HEK293 (cell line): ENCODE results near the gene OBSL1.

Experiments used
- CTCF ChIA-PET: fragments of 350-600 bp; formaldehyde crosslinking; extraction: SDS; loops from one replicate; lab custom pipeline; 2021; ENCODE audit warnings: antibody characterized with exemption; lab: Yijun Ruan, JAX
- POLR2A ChIA-PET: fragments of 300-600 bp; formaldehyde crosslinking; extraction: SDS; loops from one replicate; lab custom pipeline; 2020; ENCODE audit warnings: antibody characterized with exemption, inconsistent platforms; lab: Yijun Ruan, JAX
- H3K27ac ChIP-seq: fragments of 200-500 bp; sonication (Bioruptor generic); 2 replicates; pipeline ENCODE4 v1.5.1; 2014; ENCODE audit warnings: low read depth, low read length, control low read depth, inconsistent platforms; ENCODE audit errors: extremely low read depth
- H3K36me3 ChIP-seq, 2 experiments: fragments of 200-500 bp in 1 of 2; sonication (Bioruptor generic) in 1 of 2; 1 replicate in 1 of 2; 2 replicates in 1 of 2; pipeline ENCODE4 v1.5.1; 2014 to 2017; ENCODE audit warnings: inconsistent platforms in 2 of 2, low read length in 2 of 2; ENCODE audit not compliant: control insufficient read depth in 2 of 2, insufficient read depth in 1 of 2
- H3K4me1 ChIP-seq: fragments of 200-500 bp; sonication (Bioruptor generic); 2 replicates; pipeline ENCODE4 v1.5.1; 2014; ENCODE audit warnings: mild to moderate bottlenecking, low read length, inconsistent platforms; ENCODE audit not compliant: control insufficient read depth, insufficient read depth
- H3K4me3 ChIP-seq: 2 replicates; pipeline ENCODE4 v1.5.1; 2011; ENCODE audit warnings: low read depth, mild to moderate bottlenecking, control low read depth, low read length, moderate library complexity
- H3K9me3 ChIP-seq: fragments of 200-500 bp; sonication (Bioruptor generic); 2 replicates; pipeline ENCODE4 v1.5.1; 2014; ENCODE audit warnings: low read depth, low read length, inconsistent platforms; ENCODE audit not compliant: control insufficient read depth, insufficient read depth
- GLI4 ChIP-seq: fragments of 450-650 bp; formaldehyde crosslinking; IDR thresholded peaks from 2 replicates; pipeline ENCODE4 v1.5.1; 2016; ENCODE audit warnings: missing biosample characterization, missing genetic modification characterization
- SALL2 ChIP-seq: fragments of 450-650 bp; formaldehyde crosslinking; IDR thresholded peaks from 2 replicates; pipeline ENCODE4 v1.5.0; 2017; ENCODE audit warnings: missing biosample characterization, mild to moderate bottlenecking, missing genetic modification characterization, borderline replicate concordance
- SCRT2 ChIP-seq: fragments of 450-650 bp; formaldehyde crosslinking; IDR thresholded peaks from 2 replicates; pipeline ENCODE4 v1.5.1; 2016; ENCODE audit warnings: missing biosample characterization, missing genetic modification characterization
- SP2 ChIP-seq: fragments of 450-650 bp; formaldehyde crosslinking; IDR thresholded peaks from 2 replicates; pipeline ENCODE4 v1.5.1; 2016; ENCODE audit warnings: missing biosample characterization, missing genetic modification characterization
- YY2 ChIP-seq: fragments of 450-650 bp; formaldehyde crosslinking; IDR thresholded peaks from 2 replicates; pipeline ENCODE4 v1.5.1; 2016; ENCODE audit warnings: missing biosample characterization, missing genetic modification characterization
- ZBTB6 ChIP-seq: fragments of 450-650 bp; formaldehyde crosslinking; IDR thresholded peaks from 2 replicates; pipeline ENCODE4 v1.5.1; 2017; ENCODE audit warnings: missing biosample characterization, missing genetic modification characterization
- ZIC2 ChIP-seq: fragments of 450-650 bp; formaldehyde crosslinking; IDR thresholded peaks from 2 replicates; pipeline ENCODE4 v1.5.1; 2016; ENCODE audit warnings: missing biosample characterization, missing genetic modification characterization
- ZNF157 ChIP-seq: fragments of 450-650 bp; formaldehyde crosslinking; IDR thresholded peaks from 2 replicates; pipeline ENCODE4 v1.5.1; 2016; ENCODE audit warnings: missing biosample characterization, missing genetic modification characterization
- ZNF211 ChIP-seq: fragments of 450-650 bp; formaldehyde crosslinking; IDR thresholded peaks from 2 replicates; pipeline ENCODE4 v1.5.1; 2016; ENCODE audit warnings: low read depth, missing biosample characterization, missing genetic modification characterization
- ZNF214 ChIP-seq: fragments of 450-650 bp; formaldehyde crosslinking; IDR thresholded peaks from 2 replicates; pipeline ENCODE4 v1.5.1; 2017; ENCODE audit warnings: missing biosample characterization, mild to moderate bottlenecking, missing genetic modification characterization, borderline replicate concordance
- ZNF223 ChIP-seq: fragments of 450-650 bp; formaldehyde crosslinking; IDR thresholded peaks from 2 replicates; pipeline ENCODE4 v1.5.1; 2016; ENCODE audit warnings: missing biosample characterization, missing genetic modification characterization
- ZNF274 ChIP-seq, 2 experiments: fragments of 200-500 bp in 1 of 2; fragments of 450-650 bp in 1 of 2; sonication (Bioruptor generic) in 1 of 2; formaldehyde crosslinking in 1 of 2; IDR thresholded peaks; 2 replicates each; pipeline versions ENCODE4 v1.5.1 to v1.6.1; 2014 to 2016; ENCODE audit warnings: borderline replicate concordance in 1 of 2, inconsistent platforms in 1 of 2, low read length in 1 of 2, missing biosample characterization in 1 of 2, missing genetic modification characterization in 1 of 2
- ZNF423 ChIP-seq: fragments of 450-650 bp; formaldehyde crosslinking; IDR thresholded peaks from 2 replicates; pipeline ENCODE4 v1.5.1; 2016; ENCODE audit warnings: missing biosample characterization, missing genetic modification characterization
- ZNF548 ChIP-seq: fragments of 450-650 bp; formaldehyde crosslinking; IDR thresholded peaks from 2 replicates; pipeline ENCODE4 v1.5.1; 2016; ENCODE audit warnings: missing biosample characterization, missing genetic modification characterization
- ZNF623 ChIP-seq: fragments of 450-650 bp; formaldehyde crosslinking; IDR thresholded peaks from 2 replicates; pipeline ENCODE4 v1.5.1; 2016; ENCODE audit warnings: missing biosample characterization, missing genetic modification characterization
- ZNF639 ChIP-seq: fragments of 450-650 bp; formaldehyde crosslinking; IDR thresholded peaks from 2 replicates; pipeline ENCODE4 v1.5.1; 2016; ENCODE audit warnings: missing biosample characterization, missing genetic modification characterization
- ZNF658 ChIP-seq: fragments of 450-650 bp; formaldehyde crosslinking; IDR thresholded peaks from 2 replicates; pipeline ENCODE4; 2016; ENCODE audit warnings: missing biosample characterization, missing genetic modification characterization
- ZNF664 ChIP-seq: fragments of 450-650 bp; formaldehyde crosslinking; IDR thresholded peaks from 2 replicates; pipeline ENCODE4 v1.5.1; 2016; ENCODE audit warnings: missing biosample characterization, missing genetic modification characterization
- ZNF701 ChIP-seq: fragments of 450-650 bp; formaldehyde crosslinking; IDR thresholded peaks from 2 replicates; pipeline ENCODE4 v1.5.1; 2016; ENCODE audit warnings: missing biosample characterization, missing genetic modification characterization
- ZNF792 ChIP-seq: fragments of 450-650 bp; formaldehyde crosslinking; IDR thresholded peaks from 2 replicates; pipeline ENCODE4 v1.5.1; 2016; ENCODE audit warnings: missing biosample characterization, missing genetic modification characterization
- ZSCAN18 ChIP-seq: fragments of 450-650 bp; formaldehyde crosslinking; IDR thresholded peaks from 2 replicates; pipeline ENCODE4 v1.5.1; 2016; ENCODE audit warnings: missing biosample characterization, missing genetic modification characterization

OBSL1 gene

GRCh38 chr2:219538956-219539788 lies 32.2 kb downstream of the OBSL1 start:
- Histone ChIP-seq H3K9me3 (no peaks in the 10 kb centered on the region), H3K4me1 (no peaks in the 10 kb centered on the region), H3K4me3 (no peak overlapping the region), H3K27ac (no peak overlapping the region), H3K36me3 (peaks cover 0 to 32% of the 10 kb centered on the region in 2 experiments; a peak in 1 of 3 replicates)
- POLR2A ChIA-PET: no interaction called here
- CTCF ChIA-PET: interaction anchor here (0.7 to 7.2 kb wide), 9 partner anchors 9 to 149 kb away, joined by 3 to 112 read pairs (median 4); no protein-coding TSS in a partner anchor
- TF ChIP-seq ZNF623 (no peak), ZSCAN18 (tag by site-specific recombination) (no peak), ZNF658 (no peak), ZNF792 (tag by site-specific recombination) (no peak), GLI4 (no peak), ZNF211 (tag by site-specific recombination) (no peak), ZBTB6 (tag by site-specific recombination) (no peak), ZNF664 (tag by site-specific recombination) (no peak), ZNF548 (no peak), ZNF157 (tag by site-specific recombination) (no peak), ZNF223 (tag by site-specific recombination) (no peak), YY2 (no peak), SP2 (tag by site-specific recombination) (no peak), ZNF701 (tag by site-specific recombination) (no peak), ZNF423 (tag by site-specific recombination) (no peak), SALL2 (no peak), SCRT2 (tag by site-specific recombination) (no peak), ZNF214 (tag by site-specific recombination) (no peak), ZNF274 (IDR thresholded peaks at IDR 0.05; ENCODE audit: low read length) (no peak), ZNF274 (tag by site-specific recombination; IDR thresholded peaks at IDR 0.05; ENCODE audit: borderline replicate concordance) (no peak)

GRCh38 chr2:219538504-219538951 lies 32.8 kb downstream of the OBSL1 start:
- no peak for TF ChIP-seq ZNF639
- TF ChIP-seq ZIC2 (tag by site-specific recombination): peak; percentile 52
- no peaks in the 10 kb centered on the region for H3K4me1 ChIP-seq
- ChIA-PET POLR2A (no interaction called here), CTCF (interaction anchor here (1.0 to 4.2 kb wide), 6 partner anchors 8 to 136 kb away, joined by 3 to 68 read pairs (median 4); no protein-coding TSS in a partner anchor)
- H3K9me3 ChIP-seq: no peaks in the 10 kb centered on the region
- no peak overlapping the region for H3K27ac ChIP-seq
- peaks cover 0 to 32% of the 10 kb centered on the region in 2 experiments; a peak in 1 of 3 replicates for H3K36me3 ChIP-seq
- H3K4me3 ChIP-seq: no peak overlapping the region
